HEK293 (cell line): ENCODE data around the gene ASAP2.

ENCODE experiments used
- CTCF ChIA-PET: fragments of 350-600 bp; formaldehyde crosslinking; extraction: SDS; loops from one replicate; lab custom pipeline; 2021; ENCODE audit warnings: antibody characterized with exemption; lab: Yijun Ruan, JAX
- POLR2A ChIA-PET: fragments of 300-600 bp; formaldehyde crosslinking; extraction: SDS; loops from one replicate; lab custom pipeline; 2020; ENCODE audit warnings: antibody characterized with exemption, inconsistent platforms; lab: Yijun Ruan, JAX
- H3K27ac ChIP-seq: fragments of 200-500 bp; sonication (Bioruptor generic); 2 replicates; pipeline ENCODE4 v1.5.1; 2014; ENCODE audit warnings: low read depth, low read length, control low read depth, inconsistent platforms; ENCODE audit errors: extremely low read depth
- H3K36me3 ChIP-seq, 2 experiments: fragments of 200-500 bp in 1 of 2; sonication (Bioruptor generic) in 1 of 2; 1 replicate in 1 of 2; 2 replicates in 1 of 2; pipeline ENCODE4 v1.5.1; 2014 to 2017; ENCODE audit warnings: inconsistent platforms in 2 of 2, low read length in 2 of 2; ENCODE audit not compliant: control insufficient read depth in 2 of 2, insufficient read depth in 1 of 2
- H3K4me1 ChIP-seq: fragments of 200-500 bp; sonication (Bioruptor generic); 2 replicates; pipeline ENCODE4 v1.5.1; 2014; ENCODE audit warnings: mild to moderate bottlenecking, low read length, inconsistent platforms; ENCODE audit not compliant: control insufficient read depth, insufficient read depth
- H3K4me3 ChIP-seq: 2 replicates; pipeline ENCODE4 v1.5.1; 2011; ENCODE audit warnings: low read depth, mild to moderate bottlenecking, control low read depth, low read length, moderate library complexity
- H3K9me3 ChIP-seq: fragments of 200-500 bp; sonication (Bioruptor generic); 2 replicates; pipeline ENCODE4 v1.5.1; 2014; ENCODE audit warnings: low read depth, low read length, inconsistent platforms; ENCODE audit not compliant: control insufficient read depth, insufficient read depth
- GLIS1 ChIP-seq: fragments of 450-650 bp; formaldehyde crosslinking; IDR thresholded peaks from 2 replicates; pipeline ENCODE4 v1.5.1; 2016; ENCODE audit warnings: missing biosample characterization, missing genetic modification characterization
- MYNN ChIP-seq: fragments of 450-650 bp; formaldehyde crosslinking; IDR thresholded peaks from 2 replicates; pipeline ENCODE4 v1.5.1; 2016; ENCODE audit warnings: missing biosample characterization, missing genetic modification characterization, borderline replicate concordance
- YY1 ChIP-seq: fragments of 450-650 bp; formaldehyde crosslinking; IDR thresholded peaks from 2 replicates; pipeline ENCODE4 v1.5.1; 2018; ENCODE audit warnings: missing biosample characterization, missing genetic modification characterization
- ZNF10 ChIP-seq: fragments of 450-650 bp; formaldehyde crosslinking; IDR thresholded peaks from 2 replicates; pipeline ENCODE4 v1.5.1; 2017; ENCODE audit warnings: missing biosample characterization, missing genetic modification characterization
- ZNF23 ChIP-seq: fragments of 450-650 bp; formaldehyde crosslinking; IDR thresholded peaks from 2 replicates; pipeline ENCODE4 v1.5.1; 2016; ENCODE audit warnings: missing biosample characterization, missing genetic modification characterization, borderline replicate concordance
- ZNF266 ChIP-seq: fragments of 450-650 bp; formaldehyde crosslinking; IDR thresholded peaks from 2 replicates; pipeline ENCODE4 v1.5.1; 2016; ENCODE audit warnings: missing biosample characterization, missing genetic modification characterization, low read depth
- ZNF341 ChIP-seq: fragments of 450-650 bp; formaldehyde crosslinking; IDR thresholded peaks from 2 replicates; pipeline ENCODE4; 2016; ENCODE audit warnings: low read depth, missing biosample characterization, missing genetic modification characterization
- ZNF473 ChIP-seq: fragments of 450-650 bp; formaldehyde crosslinking; IDR thresholded peaks from 2 replicates; pipeline ENCODE4 v1.5.1; 2017; ENCODE audit warnings: missing biosample characterization, missing genetic modification characterization
- ZNF48 ChIP-seq: fragments of 450-650 bp; formaldehyde crosslinking; IDR thresholded peaks from 2 replicates; pipeline ENCODE4 v1.5.1; 2016; ENCODE audit warnings: missing biosample characterization, missing genetic modification characterization
- ZNF530 ChIP-seq: fragments of 450-650 bp; formaldehyde crosslinking; IDR thresholded peaks from 2 replicates; pipeline ENCODE4 v1.5.1; 2016; ENCODE audit warnings: low read depth, missing biosample characterization, missing genetic modification characterization
- ZNF580 ChIP-seq: fragments of 450-650 bp; formaldehyde crosslinking; IDR thresholded peaks from 2 replicates; pipeline ENCODE4 v1.5.1; 2016; ENCODE audit warnings: missing biosample characterization, missing genetic modification characterization
- ZNF585B ChIP-seq: fragments of 450-650 bp; formaldehyde crosslinking; IDR thresholded peaks from 2 replicates; pipeline ENCODE4 v1.5.1; 2016; ENCODE audit warnings: missing biosample characterization, missing genetic modification characterization
- ZNF600 ChIP-seq: fragments of 450-650 bp; formaldehyde crosslinking; IDR thresholded peaks from 2 replicates; pipeline ENCODE4 v1.5.1; 2016; ENCODE audit warnings: missing biosample characterization, missing genetic modification characterization
- ZNF610 ChIP-seq: fragments of 450-650 bp; formaldehyde crosslinking; IDR thresholded peaks from 2 replicates; pipeline ENCODE4 v1.5.1; 2016; ENCODE audit warnings: missing biosample characterization, missing genetic modification characterization, borderline replicate concordance
- ZNF677 ChIP-seq: fragments of 450-650 bp; IDR thresholded peaks from 2 replicates; pipeline ENCODE4 v1.5.0; 2018; ENCODE audit warnings: missing biosample characterization, mild to moderate bottlenecking, missing genetic modification characterization, moderate library complexity
- ZNF76 ChIP-seq: fragments of 450-650 bp; formaldehyde crosslinking; IDR thresholded peaks from 2 replicates; pipeline ENCODE4; 2016; ENCODE audit warnings: low read depth, missing biosample characterization, missing genetic modification characterization, borderline replicate concordance
- ZNF768 ChIP-seq: fragments of 450-650 bp; formaldehyde crosslinking; IDR thresholded peaks from 2 replicates; pipeline ENCODE4 v1.5.1; 2018; ENCODE audit warnings: missing biosample characterization, mild to moderate bottlenecking, missing genetic modification characterization
- ZNF777 ChIP-seq: fragments of 450-650 bp; formaldehyde crosslinking; IDR thresholded peaks from 2 replicates; pipeline ENCODE4 v1.5.1; 2017; ENCODE audit warnings: missing biosample characterization, missing genetic modification characterization, borderline replicate concordance
- ZNF785 ChIP-seq: fragments of 450-650 bp; formaldehyde crosslinking; IDR thresholded peaks from 2 replicates; pipeline ENCODE4 v1.5.1; 2016; ENCODE audit warnings: missing biosample characterization, missing genetic modification characterization
- ZNF837 ChIP-seq: fragments of 450-650 bp; formaldehyde crosslinking; IDR thresholded peaks from 2 replicates; pipeline ENCODE4 v1.5.1; 2016; ENCODE audit warnings: missing biosample characterization, missing genetic modification characterization
- TF ChIP-seq, protein P1 (sequence below): fragments of 450-650 bp; formaldehyde crosslinking; IDR thresholded peaks from 2 replicates; pipeline ENCODE4 v1.5.1; 2016; ENCODE audit warnings: missing biosample characterization, missing genetic modification characterization
- TF ChIP-seq, protein P2 (sequence below): fragments of 450-650 bp; formaldehyde crosslinking; IDR thresholded peaks from 2 replicates; pipeline ENCODE4 v1.5.1; 2016; ENCODE audit warnings: missing biosample characterization, missing genetic modification characterization

The ASAP2 gene

DNA sequence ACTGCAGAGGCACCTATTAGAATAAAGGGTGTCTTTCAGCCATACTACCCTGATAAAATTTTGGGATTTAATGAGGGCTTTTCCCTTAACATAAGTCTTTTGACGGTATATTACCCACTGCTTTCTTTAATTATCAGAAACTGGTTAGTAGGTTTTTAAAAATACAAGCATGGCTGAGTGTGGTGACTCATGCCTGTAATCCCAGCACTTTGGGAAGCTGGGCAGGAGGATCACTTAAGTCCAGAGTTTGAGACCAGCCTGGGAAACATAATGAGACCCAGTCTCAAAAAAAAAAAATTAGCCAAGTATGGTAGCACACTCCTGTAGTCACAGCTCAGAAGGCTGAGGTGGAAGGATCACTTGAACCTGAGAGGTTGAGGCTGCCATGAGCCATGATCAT lies 232.9 kb downstream of the ASAP2 start:
- TF ChIP-seq ZNF10 (tag by site-specific recombination) (no peak), ZNF585B (tag by site-specific recombination) (no peak), ZNF837 (no peak), ZNF600 (no peak)
- no peaks in the 10 kb centered on the region for H3K4me1 ChIP-seq
- no peaks in the 10 kb centered on the region for H3K9me3 ChIP-seq
- CTCF ChIA-PET = interaction anchor here (0.7 kb wide), 2 partner anchors 9 to 74 kb away, joined by 3 read pairs; no protein-coding TSS in a partner anchor
- H3K27ac ChIP-seq = no peak overlapping the region
- POLR2A ChIA-PET = no interaction called here
- peaks cover 66 to 84% of the 10 kb centered on the region in 2 experiments for H3K36me3 ChIP-seq
- no peak overlapping the region for H3K4me3 ChIP-seq

DNA sequence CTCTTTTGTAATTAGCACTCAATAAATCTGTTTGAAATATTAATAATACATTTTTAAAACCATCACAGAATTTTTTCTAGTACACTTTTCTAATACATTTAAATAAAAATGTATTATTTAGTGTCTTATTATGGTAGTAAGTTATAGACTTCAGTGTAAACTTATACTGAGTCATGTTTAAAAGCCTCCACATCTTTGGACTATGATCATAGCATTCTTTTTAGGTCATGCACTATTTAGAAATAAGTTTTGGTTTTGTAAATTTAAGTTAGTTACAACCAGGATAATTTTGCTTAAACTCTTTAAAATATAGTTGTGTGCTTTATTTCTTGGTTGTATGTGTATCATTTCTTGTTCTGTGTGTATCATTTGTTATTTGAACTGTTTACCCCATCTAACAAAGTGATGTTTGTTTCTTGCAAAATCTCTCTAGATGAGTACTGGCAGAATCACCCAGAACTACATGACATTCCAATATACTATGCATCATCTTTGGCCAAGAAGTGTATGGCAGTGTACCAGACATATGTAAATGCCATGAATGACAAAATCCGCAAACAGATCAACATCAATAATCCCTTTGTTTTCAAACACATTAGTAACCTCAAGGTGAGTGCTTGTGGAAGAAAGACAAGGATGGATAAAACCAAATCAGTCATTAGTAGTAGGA lies 233.6 kb downstream of the ASAP2 start:
- Histone ChIP-seq H3K27ac (no peak overlapping the region), H3K36me3 (peaks cover 68 to 84% of the 10 kb centered on the region in 2 experiments), H3K4me3 (no peak overlapping the region), H3K4me1 (no peaks in the 10 kb centered on the region), H3K9me3 (no peaks in the 10 kb centered on the region)
- CTCF ChIA-PET = interaction anchor here (0.7 kb wide), 1 partner anchor 73 kb away, joined by 3 read pairs; no protein-coding TSS in a partner anchor
- POLR2A ChIA-PET = no interaction called here
- TF ChIP-seq, protein P1, sequence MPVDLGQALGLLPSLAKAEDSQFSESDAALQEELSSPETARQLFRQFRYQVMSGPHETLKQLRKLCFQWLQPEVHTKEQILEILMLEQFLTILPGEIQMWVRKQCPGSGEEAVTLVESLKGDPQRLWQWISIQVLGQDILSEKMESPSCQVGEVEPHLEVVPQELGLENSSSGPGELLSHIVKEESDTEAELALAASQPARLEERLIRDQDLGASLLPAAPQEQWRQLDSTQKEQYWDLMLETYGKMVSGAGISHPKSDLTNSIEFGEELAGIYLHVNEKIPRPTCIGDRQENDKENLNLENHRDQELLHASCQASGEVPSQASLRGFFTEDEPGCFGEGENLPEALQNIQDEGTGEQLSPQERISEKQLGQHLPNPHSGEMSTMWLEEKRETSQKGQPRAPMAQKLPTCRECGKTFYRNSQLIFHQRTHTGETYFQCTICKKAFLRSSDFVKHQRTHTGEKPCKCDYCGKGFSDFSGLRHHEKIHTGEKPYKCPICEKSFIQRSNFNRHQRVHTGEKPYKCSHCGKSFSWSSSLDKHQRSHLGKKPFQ = no peak
- TF ChIP-seq ZNF266 (no peak), ZNF768 (tag by site-specific recombination) (no peak)

- ChIA-PET POLR2A (no interaction called here), CTCF (interaction anchor here (0.7 kb wide), 1 partner anchor 302 kb away, joined by 3 read pairs; no protein-coding TSS in a partner anchor)
- peaks cover 61 to 88% of the 10 kb centered on the region in 2 experiments for H3K36me3 ChIP-seq
- TF ChIP-seq ZNF530 (tag by site-specific recombination) = no peak
- TF ChIP-seq ZNF580 (tag by site-specific recombination) = no peak
- TF ChIP-seq ZNF23 (tag by site-specific recombination) = no peak
- TF ChIP-seq, all 188 proteins: peak for 0
- H3K9me3 ChIP-seq = no peaks in the 10 kb centered on the region
- no peaks in the 10 kb centered on the region for H3K4me1 ChIP-seq
- H3K4me3 ChIP-seq = no peak overlapping the region
- H3K27ac ChIP-seq = no peak overlapping the region
Observed at GRCh38 chr2:9441556-9441955, 234.9 kb downstream of the ASAP2 start.

- H3K4me1 ChIP-seq = no peaks in the 10 kb centered on the region
- TF ChIP-seq ZNF610 (tag by site-specific recombination) = no peak
- TF ChIP-seq ZNF785 (tag by site-specific recombination) = no peak
- TF ChIP-seq YY1 = no peak
- TF ChIP-seq ZNF76 (tag by site-specific recombination) = no peak
- no peak for TF ChIP-seq GLIS1 (tag by site-specific recombination)
- no peak for TF ChIP-seq MYNN
- TF ChIP-seq ZNF473 = no peak
- TF ChIP-seq ZNF677 (tag by site-specific recombination) = no peak
- TF ChIP-seq ZNF768 (tag by site-specific recombination) = no peak
- no peak for TF ChIP-seq ZNF777 (tag by site-specific recombination)
- TF ChIP-seq ZNF48 (tag by site-specific recombination) = no peak
- TF ChIP-seq ZNF341 (tag by site-specific recombination) = no peak
- TF ChIP-seq, protein P2, sequence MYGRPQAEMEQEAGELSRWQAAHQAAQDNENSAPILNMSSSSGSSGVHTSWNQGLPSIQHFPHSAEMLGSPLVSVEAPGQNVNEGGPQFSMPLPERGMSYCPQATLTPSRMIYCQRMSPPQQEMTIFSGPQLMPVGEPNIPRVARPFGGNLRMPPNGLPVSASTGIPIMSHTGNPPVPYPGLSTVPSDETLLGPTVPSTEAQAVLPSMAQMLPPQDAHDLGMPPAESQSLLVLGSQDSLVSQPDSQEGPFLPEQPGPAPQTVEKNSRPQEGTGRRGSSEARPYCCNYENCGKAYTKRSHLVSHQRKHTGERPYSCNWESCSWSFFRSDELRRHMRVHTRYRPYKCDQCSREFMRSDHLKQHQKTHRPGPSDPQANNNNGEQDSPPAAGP (tag by site-specific recombination) = no peak
- TF ChIP-seq, all 188 proteins: peak for 0
- no peaks in the 10 kb centered on the region for H3K9me3 ChIP-seq
- no peak overlapping the region for H3K27ac ChIP-seq
- ChIA-PET CTCF (no interaction called here), POLR2A (no interaction called here)
- no peak overlapping the region for H3K4me3 ChIP-seq
- peaks cover 61 to 88% of the 10 kb centered on the region in 2 experiments for H3K36me3 ChIP-seq
Observed at GRCh38 chr2:9443526-9443925, 236.9 kb downstream of the ASAP2 start.
